ENCODE results near the gene CIDEC.

Gene CIDEC

GRCh38 chr3:9843715-9844438 is 36.2 kb downstream of the CIDEC start, which contains the start of gene RPUSD3:
Gene RPUSD3, minus strand, starts transcription at chr3:9844008. Its CDS starts 18 bp downstream, at chr3:9843990.
- peak; percentile 93 for DNase-seq (ENCODE audit: low read depth)

DNA sequence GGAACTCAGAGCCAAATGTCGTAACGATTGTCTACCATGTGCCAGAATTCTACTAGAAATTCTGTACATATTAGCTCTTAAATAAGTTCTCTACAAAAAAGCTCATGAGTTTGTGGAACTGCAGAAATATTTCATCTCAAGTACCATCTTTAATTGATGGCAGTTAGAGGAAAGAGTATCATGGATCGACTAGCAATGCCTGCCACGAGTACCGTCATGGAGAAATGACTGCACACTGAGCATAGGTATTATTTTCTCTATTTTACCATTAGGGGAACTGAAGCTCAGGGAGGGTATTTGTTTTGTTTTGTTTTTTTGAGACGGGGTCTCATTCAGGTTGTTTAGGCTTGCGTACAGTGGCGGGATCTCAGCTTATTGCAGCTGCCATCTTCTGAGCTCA is 39.0 kb downstream of the CIDEC start:
- no peak for DNase-seq (ENCODE audit: low read depth)

DNA sequence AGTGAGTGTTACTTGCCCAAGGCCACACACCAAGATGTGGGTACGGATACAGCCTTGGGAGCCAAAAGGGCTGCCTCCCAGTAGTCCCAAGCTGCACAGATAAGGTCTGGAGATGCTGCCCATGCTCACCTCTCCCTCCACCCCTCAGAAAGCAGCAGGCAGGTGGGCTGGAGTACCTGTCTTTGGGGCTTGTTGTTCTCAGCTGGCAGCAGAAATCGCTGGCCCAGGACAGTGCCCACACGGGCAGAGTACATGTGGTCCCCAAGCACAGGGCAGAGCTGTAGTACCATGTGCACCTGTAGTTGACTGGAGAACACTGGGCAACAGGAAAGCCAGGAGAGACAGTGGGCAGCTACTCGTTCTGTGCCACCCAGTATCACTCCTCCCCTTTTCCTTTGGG is 41.2 kb downstream of the CIDEC start:
- no peak for DNase-seq (ENCODE audit: low read depth)

GRCh38 chr3:9837701-9838582 is 42.1 kb downstream of the CIDEC start:
- DNase-seq (ENCODE audit: low read depth), result no peak

- no peak for DNase-seq (ENCODE audit: low read depth)
Observed at GRCh38 chr3:9834520-9835380, 45.3 kb downstream of the CIDEC start.

DNA sequence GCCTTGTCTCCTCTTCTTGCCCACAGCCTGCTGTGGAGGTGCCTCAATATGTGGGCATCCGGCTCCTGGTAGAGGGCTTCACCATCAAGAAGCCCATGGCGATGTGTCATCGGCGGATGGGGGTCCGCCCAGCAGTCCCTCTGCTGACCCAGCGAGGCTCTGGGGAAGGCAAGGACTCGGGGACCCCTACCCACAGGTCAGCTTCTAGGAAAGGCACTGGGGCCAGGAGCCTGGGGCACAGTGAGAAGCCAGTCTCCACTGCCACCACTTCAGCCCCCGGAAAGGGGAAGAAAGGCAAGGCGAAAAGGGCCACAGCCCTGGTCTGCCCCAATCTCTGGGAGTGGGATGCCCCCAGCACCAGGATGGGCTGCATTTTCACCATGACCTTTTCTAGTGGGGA is 47.0 kb downstream of the CIDEC start:
- no peak for DNase-seq (ENCODE audit: low read depth)

DNA sequence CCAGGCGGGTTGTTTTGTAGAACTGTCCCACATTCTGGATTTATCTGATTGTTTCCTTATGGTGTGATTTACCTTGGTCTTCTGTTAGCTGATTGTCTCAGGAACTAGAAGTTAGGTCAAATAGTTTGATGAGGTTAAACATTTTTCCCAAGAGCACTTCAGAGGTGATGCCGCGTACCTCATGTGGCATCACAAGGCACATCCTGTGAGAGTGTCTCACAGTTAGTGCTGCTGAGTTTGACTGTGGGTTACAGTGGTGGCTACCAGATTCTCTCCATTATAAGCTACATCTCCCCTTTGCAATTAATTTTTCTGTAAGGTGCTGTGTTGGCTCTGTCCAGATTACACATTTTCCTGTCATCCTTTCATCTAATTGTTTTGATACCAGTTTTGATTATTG is 48.8 kb downstream of the CIDEC start:
- no peak for DNase-seq (ENCODE audit: low read depth)

DNA sequence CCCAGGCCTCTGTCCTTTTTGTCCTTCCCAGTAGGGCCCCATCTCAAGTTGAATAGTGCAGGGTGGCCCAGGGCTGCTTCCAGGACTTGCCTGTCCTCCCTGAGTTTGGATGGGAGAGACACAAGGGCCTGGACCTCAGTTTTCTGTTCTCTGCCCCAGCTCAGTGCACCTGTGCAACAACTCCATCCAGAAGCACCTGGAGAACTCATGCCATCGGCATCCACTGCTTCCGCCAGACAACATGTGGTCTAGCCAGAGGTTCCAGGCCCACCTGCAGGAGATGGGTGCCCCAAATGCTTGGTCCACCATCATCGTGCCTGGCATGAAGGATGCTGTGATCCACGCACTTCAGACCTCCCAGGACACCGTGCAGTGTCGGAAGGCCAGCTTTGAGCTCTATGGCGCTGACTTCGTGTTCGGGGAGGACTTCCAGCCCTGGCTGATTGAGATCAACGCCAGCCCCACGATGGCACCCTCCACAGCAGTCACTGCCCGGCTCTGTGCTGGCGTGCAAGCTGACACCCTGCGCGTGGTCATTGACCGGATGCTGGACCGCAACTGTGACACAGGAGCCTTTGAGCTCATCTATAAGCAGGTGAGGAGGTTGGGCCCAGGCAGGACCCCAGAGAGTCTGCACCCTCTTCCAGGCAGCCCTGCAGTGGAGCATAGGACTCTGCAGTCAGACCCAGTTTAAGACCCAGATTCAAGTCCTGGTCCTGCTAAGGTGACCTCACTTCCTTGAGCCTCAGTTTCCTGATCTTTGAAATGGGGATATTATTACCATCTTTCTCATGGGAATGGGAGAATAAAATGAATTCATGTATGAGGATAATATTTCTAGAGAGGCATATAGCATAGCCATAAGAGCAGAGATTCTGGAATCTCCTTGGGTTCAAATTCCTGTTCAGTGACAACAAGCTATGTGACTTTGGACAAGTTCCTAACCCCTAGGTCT is 51.0 kb downstream of the CIDEC start:
- DNase-seq (ENCODE audit: low read depth), result no peak

GRCh38 chr3:9826815-9827573 is 53.1 kb downstream of the CIDEC start:
- DNase-seq (ENCODE audit: low read depth), result no peak

GRCh38 chr3:9825451-9826040 is 54.5 kb downstream of the CIDEC start:
- no peak for DNase-seq (ENCODE audit: low read depth)

DNA sequence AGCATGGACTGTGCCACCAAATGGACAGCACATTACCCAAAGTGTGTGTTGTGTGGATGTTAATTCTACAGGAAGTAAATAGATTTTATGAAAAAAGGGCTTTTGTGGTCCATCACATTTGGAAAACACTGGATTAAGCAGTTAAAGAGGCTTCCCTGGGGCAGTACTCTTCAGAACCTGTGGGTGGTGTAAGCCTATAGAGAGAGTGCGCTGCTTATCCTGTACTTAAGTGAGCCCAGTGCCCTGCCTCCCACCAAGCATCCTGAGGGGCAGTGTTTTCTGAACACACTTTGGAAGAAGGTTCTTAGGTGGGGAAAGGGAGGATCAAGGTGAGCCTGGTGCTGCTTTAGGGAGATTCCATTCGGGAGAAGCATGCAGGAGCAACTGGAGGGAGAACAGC is 59.1 kb downstream of the CIDEC start:
- no peak for DNase-seq (ENCODE audit: low read depth)

- DNase-seq (ENCODE audit: low read depth), result no peak
Observed at GRCh38 chr3:9820543-9820942, 59.5 kb downstream of the CIDEC start.

DNA sequence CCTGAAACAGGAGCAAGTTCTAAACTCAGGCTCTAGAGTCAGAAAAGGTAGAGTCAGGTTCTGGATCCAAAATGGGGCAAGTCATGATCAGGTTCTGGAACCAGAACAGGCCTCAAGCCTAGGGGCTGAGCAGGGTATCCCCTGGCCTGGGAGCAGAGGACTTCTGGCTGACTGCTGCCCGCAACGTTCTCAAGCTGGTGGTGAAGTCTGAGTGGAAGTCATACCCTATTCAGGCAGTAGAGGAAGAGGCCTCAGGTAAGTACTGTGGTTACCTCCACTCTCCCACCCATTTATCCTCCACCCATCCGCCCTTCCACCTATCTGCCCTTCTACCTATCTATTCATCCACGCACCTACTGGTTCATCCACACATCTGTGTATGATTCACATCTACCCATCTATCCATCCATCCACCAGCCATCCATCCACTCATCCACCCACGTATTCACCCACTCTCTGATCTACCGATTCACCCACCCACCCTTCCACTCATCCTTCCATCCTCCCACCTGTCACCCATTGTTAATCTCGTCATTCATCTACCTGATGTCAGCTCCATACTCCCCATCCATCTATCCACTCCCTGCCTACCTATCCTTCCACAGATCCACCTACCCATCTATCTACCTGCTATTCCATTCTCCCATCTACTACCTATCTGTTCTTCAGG is 61.3 kb downstream of the CIDEC start:
- no peak for DNase-seq (ENCODE audit: low read depth)

GRCh38 chr3:9817436-9817835 is 62.6 kb downstream of the CIDEC start:
- no peak for DNase-seq (ENCODE audit: low read depth)

Measured in activated T-helper 1 cell treated with Interleukin-2 at 50 U/mL for 16 hours (primary cell).